Activated CD4-positive, alpha-beta T cell treated with anti-CD3 and anti-CD28 coated beads, Interleukin-10, Interleukin-2, amounts not matched to agents 100 ng/mL and 50 ng/mL, durations not matched to agents 16 hours and 8 hours (primary cell): ENCODE measurements around the gene KLHL18.
"Not testable (repeated sequence)": the region's sequence is repeated elsewhere in the genome, so short reads cannot be mapped to it uniquely, and the experiment has no call there.

ENCODE experiments used
- DNase-seq: peaks from one replicate; pipeline ENCODE4 v3.0.0-alpha.2; 2020

The KLHL18 gene

DNA sequence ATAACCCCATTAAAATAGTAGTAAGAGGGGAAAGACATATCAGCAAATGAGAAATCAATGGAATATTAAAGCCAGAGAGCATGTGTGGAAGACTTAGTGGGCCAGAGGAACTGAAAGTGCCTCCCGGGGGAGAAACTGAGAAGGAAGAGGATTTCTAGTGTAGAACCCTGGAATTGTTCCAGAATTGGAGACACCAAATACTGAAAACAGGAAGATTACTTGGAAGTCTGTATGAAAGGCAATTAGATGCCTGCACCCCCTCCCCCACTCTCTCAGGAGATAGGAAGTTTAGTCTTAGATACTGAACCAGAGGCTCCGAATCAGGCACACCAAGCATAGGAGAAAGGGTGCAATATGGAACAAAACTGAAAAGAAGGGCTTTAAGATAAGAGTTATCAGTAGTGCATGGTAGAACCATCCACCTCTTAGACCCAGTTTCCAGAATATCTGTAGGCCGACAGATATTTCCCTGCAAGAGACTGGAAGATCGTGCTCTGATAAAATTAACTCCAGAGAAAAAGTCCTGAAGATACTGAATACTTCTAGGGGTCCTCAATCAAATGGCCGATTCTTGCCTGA is 32.4 kb downstream of the KLHL18 start:
- DNase-seq = no peak

GRCh38 chr3:47316151-47316550 is 33.4 kb downstream of the KLHL18 start:
- DNase-seq = not testable (repeated sequence)

DNA sequence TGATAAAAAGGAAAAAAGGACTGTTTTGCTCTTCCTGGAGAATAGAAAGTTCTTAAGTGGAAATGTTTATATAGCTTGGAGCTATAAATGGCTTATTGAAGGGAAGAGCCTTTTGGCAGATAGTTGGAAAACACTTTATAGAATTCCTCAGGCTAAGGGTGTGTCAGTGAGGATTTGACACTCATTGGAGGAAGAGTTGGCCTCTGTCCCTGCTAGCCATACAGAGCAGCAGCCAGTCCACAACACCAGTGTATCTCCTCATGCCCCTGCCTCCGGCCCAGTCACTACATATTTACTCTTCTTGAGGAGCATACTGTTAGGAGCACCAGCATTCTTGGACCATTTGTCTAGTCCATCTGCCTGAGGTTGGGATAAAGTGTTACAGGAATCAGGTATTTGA is 36.2 kb downstream of the KLHL18 start:
- DNase-seq = no peak

- DNase-seq = no peak
These were observed 37.2 kb downstream of the KLHL18 start for GRCh38 chr3:47319956-47320355.

GRCh38 chr3:47323431-47324277 is 40.9 kb downstream of the KLHL18 start:
- no peak for DNase-seq

GRCh38 chr3:47324278-47324865 is 41.6 kb downstream of the KLHL18 start:
- peak; percentile 59 for DNase-seq

DNA sequence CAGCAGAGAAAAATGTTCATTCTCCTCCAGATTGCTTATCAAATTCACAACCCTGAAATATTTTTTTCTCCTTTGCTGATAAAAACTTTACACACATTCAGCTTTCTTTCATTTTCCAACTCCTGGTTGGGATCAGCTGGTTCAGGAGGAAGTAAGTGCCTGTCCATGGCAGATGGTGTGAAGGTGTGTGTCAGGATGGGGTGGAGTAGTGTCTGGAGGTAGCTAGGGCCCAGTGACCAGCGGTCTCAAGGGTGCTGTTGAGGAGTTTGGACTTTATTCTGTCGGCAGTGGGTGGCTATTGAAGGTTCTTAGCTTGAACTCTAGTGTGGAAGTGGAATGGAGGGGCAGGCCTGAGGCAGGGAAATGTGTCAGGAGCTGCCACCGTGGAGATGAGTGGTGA is 51.2 kb downstream of the KLHL18 start:
- no peak for DNase-seq

DNA sequence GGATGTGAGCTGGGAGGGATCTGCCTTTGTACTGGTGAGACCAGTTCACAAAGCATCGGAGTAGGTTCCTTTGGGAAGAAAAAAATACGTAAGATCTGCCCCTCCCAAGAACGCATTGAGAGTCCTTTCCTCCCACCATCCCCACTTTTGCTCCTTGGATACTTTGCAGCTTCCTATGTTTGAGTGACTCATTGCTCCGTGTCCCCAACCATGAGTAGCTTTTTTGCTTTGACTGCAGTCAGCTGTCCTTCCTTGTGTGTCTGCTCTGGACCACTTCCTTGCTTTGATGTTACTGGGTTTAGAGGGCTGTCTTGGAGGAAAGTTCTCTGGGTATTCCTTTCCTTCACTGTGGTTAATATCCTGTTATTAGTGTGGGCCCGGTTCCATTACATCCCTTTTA is 54.9 kb downstream of the KLHL18 start:
- no peak for DNase-seq

- no peak for DNase-seq
These were observed 57.2 kb downstream of the KLHL18 start for GRCh38 chr3:47339951-47340350.

DNA sequence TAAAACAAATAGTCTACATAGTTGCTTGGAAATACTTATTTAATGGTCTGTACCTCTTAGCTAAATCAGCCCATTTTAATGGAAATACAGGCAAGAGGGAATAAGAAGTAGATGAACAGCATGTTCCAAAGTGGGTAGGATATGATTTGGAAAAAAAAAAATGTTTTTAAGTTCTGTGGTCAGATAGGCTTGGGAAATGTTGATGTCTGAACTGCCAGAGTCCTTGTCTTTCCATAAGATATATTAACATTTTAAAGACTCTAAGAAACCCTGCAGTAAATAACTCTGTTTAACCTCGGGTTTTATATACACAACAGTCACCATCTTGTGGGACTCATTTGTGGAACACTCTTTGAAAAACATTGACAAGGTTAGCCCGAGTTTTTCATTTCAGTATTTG is 58.1 kb downstream of the KLHL18 start:
- DNase-seq = no peak

DNA sequence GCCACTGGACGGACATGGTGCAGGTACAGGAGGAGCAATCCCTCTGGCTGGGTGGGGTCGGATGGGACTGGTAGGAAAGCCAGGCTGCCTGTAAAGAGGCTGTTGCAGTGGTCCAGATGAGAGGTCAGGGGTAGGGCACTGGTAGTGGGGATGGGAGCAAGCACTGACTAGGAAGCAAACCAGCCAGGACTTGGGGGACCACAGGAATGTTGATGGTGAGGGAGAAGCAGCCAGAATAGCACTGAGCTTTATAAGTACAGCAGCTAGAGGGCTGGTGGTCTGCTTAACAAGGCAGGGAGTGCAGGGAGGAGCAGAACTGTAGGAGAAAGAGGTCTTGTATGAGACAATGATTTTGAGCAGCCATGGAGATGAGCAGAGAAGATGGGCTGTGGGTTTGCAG is 59.4 kb downstream of the KLHL18 start:
- no peak for DNase-seq

GRCh38 chr3:47342812-47343211 is 60.1 kb downstream of the KLHL18 start:
- no peak for DNase-seq

DNA sequence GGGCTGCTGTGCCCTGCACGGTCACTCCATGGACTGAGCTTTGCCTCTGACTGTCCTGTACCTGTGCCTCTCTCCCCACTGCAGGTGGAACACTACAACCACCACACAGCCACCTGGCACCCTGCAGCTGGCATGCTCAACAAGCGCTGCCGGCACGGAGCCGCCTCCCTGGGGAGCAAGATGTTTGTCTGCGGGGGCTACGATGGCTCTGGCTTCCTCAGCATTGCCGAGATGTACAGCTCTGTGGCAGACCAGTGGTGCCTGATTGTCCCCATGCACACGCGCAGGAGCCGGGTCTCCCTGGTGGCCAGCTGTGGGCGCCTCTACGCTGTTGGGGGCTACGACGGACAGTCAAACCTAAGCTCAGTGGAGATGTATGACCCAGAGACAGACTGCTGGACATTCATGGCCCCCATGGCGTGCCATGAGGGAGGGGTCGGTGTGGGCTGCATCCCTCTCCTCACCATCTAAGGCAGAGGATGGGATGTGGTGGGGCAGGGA is 60.8 kb downstream of the KLHL18 start:
- DNase-seq = no peak

DNA sequence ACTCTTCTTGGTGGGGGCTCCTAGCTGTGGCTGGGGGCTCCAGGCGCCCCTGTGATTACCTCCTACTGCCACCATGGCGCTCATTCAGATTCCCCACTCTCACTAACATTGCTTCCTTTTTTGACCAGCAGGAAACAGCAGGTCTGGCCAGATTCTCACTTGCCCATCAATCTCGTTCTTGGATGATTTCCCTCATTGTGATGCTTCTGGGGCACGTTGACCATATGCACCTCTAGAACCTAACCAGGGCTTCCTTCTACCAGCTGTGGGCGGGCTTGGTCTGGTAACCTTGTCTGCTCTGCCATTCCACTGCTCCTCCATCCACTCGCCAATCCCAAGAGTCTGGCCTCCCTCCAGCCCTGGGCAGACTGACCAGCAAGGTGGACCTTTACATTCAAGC is 62.2 kb downstream of the KLHL18 start:
- DNase-seq = no peak

DNA sequence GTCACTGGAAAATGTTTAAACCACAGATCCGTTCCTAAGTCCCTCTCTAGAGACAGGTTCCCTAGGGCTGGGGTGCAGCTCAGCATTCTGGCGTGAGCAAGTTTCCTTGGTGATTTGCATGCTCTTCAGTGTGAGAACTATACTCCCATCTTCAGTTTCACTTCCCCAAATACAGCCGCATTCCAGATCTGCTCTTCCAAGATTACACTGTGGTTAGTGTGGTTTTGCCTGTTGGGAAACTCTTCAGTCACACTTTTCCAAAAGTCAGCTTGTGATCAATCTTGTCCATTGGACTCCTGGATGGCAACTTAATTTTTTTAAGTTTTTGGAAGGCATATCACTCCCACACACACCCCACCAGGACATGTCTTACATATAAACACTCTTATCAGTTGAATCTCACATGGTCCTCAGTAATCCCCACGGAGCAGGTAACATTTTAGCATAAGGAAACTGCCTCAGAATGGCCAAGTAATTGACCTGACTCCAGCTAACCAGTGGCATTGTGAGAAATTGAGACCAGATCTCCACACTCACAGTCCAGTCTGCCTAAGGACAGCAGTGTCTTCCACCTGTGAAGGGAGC is 64.6 kb downstream of the KLHL18 start:
- no peak for DNase-seq

GRCh38 chr3:47348411-47349154 is 65.8 kb downstream of the KLHL18 start:
- no peak for DNase-seq

DNA sequence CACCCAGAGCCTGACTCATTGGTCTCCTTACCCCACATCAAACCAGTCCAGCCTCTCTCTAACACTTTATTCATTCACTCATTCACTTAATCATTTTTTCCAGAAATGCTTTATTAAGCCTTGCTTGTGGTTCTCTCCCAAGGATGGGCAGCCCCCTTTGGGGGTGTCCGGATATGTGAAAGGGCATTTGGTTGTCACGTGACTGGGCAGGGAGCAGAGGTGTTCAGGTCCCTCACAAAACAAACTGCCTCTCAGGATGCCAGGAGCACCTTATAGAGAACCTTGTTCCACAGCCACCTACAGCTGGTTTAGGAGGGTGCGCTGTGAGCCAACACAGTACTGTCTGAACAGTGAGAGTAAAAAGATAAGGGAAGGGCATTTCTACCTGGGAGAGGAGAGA is 72.3 kb downstream of the KLHL18 start:
- DNase-seq = no peak

DNA sequence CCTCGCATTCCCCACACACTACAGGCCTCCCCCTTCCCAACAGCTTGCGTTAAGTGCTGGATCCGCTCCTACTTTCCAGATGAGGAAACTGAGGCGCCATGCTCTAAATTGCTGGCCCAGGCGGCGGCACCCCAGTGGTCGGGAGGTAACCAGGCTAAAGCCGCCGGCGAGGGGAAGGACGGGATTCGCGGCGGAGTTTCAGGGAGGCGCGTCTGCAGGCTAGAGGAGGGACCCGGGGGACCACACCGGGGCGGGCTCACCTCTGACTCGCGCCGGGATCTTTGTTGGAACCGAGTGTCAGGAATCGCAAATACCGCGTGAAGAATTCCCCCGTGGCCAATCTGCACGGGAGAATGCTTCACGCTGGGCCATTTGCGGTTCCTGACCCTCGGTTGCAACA is 73.5 kb downstream of the KLHL18 start:
- DNase-seq = no peak

GRCh38 chr3:47359323-47359722 is 76.6 kb downstream of the KLHL18 start:
- DNase-seq = no peak

- peak; percentile 77 for DNase-seq
These were observed 77.4 kb downstream of the KLHL18 start for GRCh38 chr3:47360110-47360517.

GRCh38 chr3:47362701-47363100 is 80.0 kb downstream of the KLHL18 start:
- DNase-seq = peak; percentile 35

- DNase-seq = no peak
These were observed 82.7 kb downstream of the KLHL18 start for GRCh38 chr3:47365213-47366153.
